ENCODE measurements around the gene CORO6.

The CORO6 gene

GRCh38 chr17:29629839-29630238 lies 7.1 kb upstream of the CORO6 start:
- DNase-seq: no peak

GRCh38 chr17:29628644-29629043 lies 5.9 kb upstream of the CORO6 start:
- no peak for DNase-seq

GRCh38 chr17:29627951-29628350 lies 5.2 kb upstream of the CORO6 start:
- no peak for DNase-seq

DNA sequence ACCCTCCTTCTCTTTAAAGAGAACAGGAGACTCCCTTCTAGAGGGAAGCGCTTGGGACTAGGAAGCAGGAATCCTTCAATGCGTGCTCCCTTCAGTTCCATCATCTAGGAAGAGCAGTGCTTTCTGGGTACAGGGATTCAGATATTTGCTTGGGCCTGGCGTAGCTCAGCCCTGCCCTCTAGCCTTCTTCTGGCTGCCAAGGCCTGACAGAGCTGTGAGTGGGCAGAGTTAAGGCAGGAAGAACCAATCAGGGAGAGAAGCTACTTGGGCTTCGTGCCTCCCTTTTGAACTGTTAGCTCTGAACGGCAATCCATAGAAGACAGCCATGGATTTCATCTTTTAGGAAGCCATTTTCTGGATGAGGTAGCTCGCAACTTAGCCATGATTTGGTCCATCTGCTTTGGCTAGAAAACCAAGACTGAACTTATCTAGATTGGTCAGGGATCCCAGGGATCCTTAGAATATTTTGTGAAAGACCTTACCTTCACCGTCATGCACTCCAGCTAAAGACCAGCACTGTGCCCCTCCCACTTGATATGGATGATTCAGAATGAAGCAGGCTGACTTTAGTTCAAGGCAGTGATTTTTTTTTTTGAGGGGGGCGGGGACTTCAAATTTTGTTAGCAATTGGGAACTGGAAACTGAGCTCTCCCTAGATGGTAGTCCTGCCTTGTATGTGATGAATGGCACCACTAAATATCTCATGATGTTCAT lies 2.5 kb upstream of the CORO6 start:
- DNase-seq: peak; percentile 25

- no peak for DNase-seq
Measured at GRCh38 chr17:29624586-29624985, 1.9 kb upstream of the CORO6 start.

DNA sequence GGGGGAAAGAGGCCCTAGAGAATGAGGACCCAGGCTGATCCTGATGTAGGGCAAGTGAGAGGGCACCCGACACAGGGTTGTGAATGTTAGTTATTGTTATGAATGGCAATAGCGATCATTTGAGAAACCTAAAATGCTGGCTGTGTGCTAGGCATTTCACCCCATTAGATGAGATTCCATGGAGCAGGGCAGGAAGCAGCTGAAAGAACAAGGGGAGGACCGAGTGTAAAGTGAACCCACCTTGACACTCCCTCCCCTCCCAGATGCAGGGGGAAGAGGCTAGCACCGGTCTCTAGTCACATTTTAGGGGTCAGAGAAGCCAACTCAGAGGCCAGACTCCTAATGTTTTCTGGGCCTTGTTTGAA lies 553 bp upstream of the CORO6 start:
- no peak for DNase-seq

DNA sequence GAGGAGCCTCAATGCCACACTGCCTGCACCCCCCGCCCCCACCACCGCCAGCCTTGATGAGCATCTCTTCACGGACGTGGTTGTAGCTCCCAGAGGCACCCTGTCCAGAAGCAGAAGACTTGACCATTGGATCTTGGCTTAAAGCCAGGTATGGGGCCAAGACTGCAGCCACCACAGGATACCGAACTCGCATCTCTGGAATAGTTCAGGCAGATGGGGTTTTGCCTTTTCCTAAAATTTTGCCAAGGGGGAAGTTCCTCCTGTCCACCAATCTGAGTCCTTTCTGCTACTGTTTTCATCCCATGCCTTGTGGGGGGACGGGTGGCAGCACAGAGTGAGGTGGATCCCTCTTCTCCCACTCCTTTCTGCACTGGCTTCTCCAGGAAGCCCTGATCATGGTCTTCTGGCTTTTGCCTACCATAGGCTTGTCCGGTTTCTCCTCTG lies 939 bp downstream of the CORO6 start:
- DNase-seq: no peak

DNA sequence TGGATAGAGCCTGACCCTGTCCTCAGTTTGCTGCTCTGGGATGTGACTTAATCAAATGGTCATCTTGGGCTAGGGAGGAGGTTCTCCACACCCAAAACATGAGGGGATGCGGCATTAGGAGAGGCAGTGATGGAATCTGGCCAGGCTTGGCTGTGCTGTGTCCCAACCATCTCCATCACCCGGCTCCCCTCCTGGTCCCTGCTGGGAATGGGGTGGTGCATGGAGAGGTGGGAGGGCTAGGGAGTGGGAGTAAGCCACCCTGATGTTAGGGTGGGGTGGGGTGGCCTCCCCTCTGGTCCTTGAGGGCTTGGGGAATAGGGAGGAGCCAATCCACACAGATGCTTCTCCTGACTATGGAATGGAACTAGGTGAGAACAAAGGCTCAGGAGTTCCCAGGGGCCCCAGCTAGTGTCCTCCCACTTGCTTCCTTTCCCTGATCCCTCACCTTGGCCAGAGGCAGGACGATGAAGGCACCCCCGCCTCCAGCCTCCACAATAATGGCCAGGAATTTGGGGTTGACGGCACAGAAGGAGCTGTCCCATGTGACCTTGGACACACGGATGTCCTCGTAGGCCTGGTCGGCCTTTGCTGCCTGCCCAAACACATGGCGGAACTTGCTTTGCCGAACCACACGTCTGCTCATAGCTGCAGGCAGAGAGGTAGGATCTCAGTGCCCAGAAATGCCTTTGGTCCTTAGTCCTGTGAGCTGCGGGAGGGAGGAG lies 1.8 kb downstream of the CORO6 start:
- no peak for DNase-seq

DNA sequence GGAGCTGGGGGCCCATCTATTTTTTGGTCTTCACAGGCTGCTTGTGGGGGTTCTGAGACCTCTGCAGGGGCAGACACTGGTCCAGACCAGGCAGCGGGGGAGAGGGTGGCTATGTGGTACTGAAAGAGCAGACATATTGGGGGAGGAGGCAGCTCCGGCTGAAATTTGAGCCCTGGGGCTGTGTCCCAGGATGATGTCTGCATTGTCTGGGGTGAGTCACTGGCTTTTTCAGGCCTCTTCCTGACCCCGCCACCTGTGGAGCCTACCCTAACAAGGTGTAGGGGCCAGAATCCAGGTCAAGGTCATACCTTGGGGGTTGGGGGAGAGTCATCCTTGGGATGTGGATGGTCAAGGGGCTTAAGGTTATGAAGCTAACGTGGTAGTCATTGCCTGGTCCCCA lies 2.4 kb downstream of the CORO6 start:
- no peak for DNase-seq

DNA sequence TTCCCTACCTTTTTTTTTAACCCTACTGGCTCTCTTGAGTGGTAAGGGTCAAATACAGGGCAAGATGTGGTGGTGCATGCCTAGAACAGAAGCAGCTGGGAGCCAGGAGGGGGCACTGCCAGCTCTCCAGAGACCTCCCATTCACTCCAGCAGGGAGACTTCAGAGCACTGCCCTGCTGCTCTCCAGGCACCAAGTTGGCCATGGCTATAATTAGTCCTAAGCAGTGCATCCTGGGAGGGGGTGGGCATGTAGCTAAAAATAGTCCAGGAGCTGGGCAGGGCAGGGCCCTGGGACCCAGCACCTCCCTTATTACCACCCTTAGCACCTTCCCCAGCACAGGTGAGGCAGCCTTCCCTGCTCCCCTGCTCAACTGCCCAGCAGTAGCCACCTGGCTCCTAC lies 3.5 kb downstream of the CORO6 start:
- no peak for DNase-seq

DNA sequence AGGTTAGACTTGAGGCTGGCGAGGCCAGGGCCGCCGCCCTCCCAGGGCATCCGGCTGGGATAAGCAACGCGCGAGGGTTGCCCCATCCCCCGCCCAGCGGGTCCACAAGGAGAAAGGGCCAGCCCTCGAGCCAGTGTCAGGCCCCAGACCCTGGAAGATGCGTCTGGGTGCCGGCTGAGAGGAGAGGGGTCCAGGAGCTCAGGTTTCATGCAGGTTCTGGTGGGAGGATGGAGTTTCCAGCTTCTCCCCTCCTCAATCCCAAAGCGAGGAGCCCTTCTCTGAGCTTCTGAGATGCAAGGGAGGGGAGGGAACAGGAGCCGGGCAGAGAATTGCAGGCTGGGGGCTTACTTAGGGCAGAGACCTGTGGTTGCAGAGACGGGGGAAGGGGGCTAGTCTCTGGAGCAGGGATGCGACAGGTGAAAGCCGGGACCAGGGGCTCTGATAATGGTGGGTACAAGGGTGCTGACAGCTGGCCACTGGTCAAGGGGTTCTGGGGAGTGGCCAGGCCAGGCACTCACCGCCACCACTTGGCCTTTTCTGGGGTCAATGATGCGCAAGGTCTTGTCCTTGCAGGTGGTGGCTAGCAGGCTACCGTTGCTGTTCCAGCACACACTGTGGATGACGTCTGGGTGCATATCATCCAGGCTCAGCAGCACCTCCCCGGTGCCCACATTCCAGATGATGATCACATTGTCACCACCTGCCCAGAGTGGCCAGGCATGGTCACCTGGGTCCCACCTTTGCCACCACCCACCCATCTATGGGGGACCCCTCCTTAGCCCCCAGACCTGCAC lies 4.2 kb downstream of the CORO6 start:
- no peak for DNase-seq

- DNase-seq: no peak
Measured at GRCh38 chr17:29617481-29618271, 5.0 kb downstream of the CORO6 start.

GRCh38 chr17:29617125-29617480 lies 5.6 kb downstream of the CORO6 start:
- DNase-seq: no peak

GRCh38 chr17:29616300-29617048 lies 6.2 kb downstream of the CORO6 start:
- DNase-seq: no peak

DNA sequence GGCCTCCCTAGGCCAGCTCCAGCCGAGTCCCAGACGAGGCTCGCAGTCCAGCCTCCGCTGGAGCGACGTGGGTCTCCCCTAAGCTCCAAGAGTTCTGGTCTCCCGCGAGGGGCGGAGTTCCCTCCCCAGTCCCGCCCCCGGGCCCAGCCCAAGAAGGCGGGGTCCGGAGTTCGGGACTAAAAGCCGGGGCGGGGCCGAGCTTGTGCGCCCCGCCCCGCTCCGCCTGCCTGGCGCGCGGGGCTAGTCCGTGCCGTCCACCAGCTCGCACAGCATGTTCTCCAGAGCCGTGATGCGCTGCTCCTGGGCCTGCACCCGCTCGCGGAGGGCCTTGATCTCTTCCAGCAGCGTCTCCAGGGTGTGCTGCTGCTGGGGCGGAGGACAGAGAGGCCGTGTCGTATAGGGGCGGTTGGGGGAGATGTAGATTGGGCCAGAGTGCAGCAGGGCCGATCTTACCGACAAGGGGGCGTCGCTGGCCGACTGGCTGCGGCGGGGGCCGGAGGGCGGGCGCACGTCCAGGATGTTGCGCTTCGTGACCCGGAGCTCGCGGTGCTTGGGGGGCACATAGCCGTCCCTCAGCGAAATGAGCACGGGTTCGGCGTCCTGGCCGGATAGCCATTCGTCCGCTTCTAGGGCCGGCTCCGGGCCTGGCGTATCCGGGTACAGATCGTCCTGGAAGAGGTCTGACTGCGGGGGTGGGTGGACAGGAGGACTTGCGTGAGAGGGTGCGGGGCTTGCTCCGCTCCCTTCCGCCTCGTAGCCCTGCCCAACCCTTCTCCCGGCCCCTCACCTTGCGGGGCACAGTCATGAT lies 7.0 kb downstream of the CORO6 start:
- DNase-seq: no peak

- no peak for DNase-seq
Measured at GRCh38 chr17:29615048-29615385, 7.7 kb downstream of the CORO6 start.

DNA sequence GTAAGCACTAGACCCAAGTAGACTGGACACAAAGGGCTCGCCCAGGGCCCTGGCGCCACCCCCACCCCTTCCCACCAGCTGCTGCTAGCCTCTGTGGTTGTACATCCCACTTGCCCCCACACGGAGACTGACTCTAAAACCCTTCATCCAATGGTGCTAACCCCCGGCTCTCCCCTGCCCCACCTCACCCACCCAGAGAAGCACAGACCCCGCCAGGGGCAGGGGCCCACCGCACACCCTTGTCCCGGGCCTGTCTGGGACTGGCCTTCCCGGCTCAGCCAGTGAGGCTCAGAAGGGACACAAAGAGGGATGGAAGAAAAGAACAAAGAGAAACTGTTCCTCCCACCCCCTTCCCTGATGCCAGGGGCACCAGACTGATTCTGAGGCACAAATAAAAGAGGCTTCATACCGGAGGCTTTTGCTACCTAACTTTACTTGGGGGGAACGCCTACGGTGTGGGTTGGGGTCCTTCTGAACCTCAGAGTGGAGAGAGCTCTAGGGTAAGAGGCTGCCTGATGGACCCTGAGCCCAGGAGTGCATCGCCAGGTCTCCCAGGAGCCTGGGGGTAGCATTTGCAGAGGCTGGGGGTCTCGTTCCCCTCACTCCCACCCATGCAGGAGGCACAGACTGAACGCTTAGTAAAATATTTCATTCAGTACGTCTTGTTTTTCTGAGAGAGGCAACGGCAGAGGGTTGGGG lies 8.2 kb downstream of the CORO6 start:
- no peak for DNase-seq

DNA sequence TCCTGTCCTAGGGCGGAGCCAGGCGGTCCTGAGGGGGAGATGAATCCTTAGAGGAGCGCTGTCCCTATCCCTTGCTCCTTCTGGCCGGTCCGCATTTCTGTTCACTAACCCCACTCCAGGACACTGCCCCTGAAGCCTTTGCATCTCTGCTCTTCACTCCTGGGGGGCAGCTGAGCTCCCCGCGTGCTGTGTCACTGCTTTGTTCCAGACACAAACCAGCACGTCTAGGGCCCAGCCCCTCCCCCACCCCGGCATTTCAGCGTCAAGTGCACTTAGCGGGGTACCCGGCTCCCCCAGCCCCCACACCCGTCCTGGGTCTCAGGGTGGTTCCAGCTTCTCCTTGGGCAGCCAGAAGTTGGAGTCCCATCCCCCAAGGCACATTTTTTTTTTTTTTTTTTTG lies 8.9 kb downstream of the CORO6 start:
- no peak for DNase-seq

GRCh38 chr17:29613352-29613837 lies 9.3 kb downstream of the CORO6 start:
- DNase-seq: no peak

DNA sequence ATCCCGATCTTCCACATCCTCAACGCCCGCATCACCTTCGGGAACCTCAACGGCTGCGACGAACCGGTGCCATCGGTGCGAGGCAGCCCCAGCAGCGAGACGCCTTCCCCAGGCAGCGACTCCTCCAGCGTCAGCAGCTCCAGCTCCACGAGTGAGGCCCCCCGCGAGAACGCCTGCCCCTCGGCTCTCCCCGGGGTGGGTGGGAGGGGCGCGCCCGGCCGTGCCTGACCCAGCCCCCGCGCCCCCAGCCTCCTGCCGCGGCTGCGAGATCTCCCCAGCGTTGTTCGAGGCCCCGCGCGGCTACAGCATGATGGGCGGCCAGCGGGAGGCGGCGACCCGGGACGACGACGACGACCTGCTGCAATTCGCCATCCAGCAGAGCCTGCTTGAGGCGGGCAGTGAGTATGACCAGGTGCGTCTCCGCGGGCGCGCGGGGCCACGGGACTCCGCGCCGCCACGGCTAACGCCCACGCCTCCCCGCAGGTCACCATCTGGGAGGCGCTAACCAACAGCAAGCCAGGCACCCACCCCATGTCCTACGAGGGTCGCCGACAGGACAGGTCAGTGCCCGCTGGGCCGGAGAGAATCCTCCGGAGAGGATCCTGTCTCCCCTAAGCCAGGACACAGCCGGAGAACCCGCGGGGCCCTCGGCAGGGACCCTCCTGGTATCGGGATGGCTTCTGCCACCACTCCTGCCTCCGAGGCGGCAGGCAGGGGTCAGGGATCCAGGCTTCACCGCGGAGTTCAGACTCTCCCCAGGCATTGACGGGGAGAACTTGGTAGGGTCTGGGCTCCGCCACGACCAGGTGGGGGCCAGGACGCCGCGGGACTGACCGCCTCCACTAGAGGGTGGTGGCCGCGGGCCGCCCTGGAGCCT lies 10.1 kb downstream of the CORO6 start:
- no peak for DNase-seq
